GM19328 (cell line): ENCODE measurements around the gene SLC15A4.
"Not testable (repeated sequence)": the region's sequence is repeated elsewhere in the genome, so short reads cannot be mapped to it uniquely, and the experiment has no call there.

ENCODE experiments used
- ATAC-seq: cut with Tn5 transposase; IDR thresholded peaks from one replicate; pipeline ENCODE4 v1.9.1; 2021; ENCODE audit warnings: mild to moderate bottlenecking, moderate library complexity; ENCODE audit not compliant: unreplicated experiment

SLC15A4 gene

GRCh38 chr12:128815779-128816642 is 7.7 kb downstream of the SLC15A4 start:
- no peak for ATAC-seq

- no peak for ATAC-seq
Measured at GRCh38 chr12:128814411-128815261, 9.1 kb downstream of the SLC15A4 start.

- no peak for ATAC-seq
Measured at GRCh38 chr12:128813883-128814282, 9.9 kb downstream of the SLC15A4 start.

- ATAC-seq, result no peak
Measured at GRCh38 chr12:128813392-128813791, 10.4 kb downstream of the SLC15A4 start.

- no peak for ATAC-seq
Measured at GRCh38 chr12:128811806-128812205, 12.0 kb downstream of the SLC15A4 start.

- ATAC-seq, result peak; percentile 84
Measured at GRCh38 chr12:128810182-128811127, 13.3 kb downstream of the SLC15A4 start.

- ATAC-seq, result no peak
Measured at GRCh38 chr12:128808651-128809050, 15.1 kb downstream of the SLC15A4 start.

- ATAC-seq, result no peak
Measured at GRCh38 chr12:128807161-128807724, 16.5 kb downstream of the SLC15A4 start.

GRCh38 chr12:128806573-128806972 is 17.2 kb downstream of the SLC15A4 start:
- ATAC-seq, result no peak

GRCh38 chr12:128805406-128805805 is 18.4 kb downstream of the SLC15A4 start:
- not testable (repeated sequence) for ATAC-seq

- ATAC-seq, result no peak
Measured at GRCh38 chr12:128804762-128805161, 19.0 kb downstream of the SLC15A4 start.

GRCh38 chr12:128803788-128804187 is 20.0 kb downstream of the SLC15A4 start:
- no peak for ATAC-seq

- ATAC-seq, result no peak
Measured at GRCh38 chr12:128802756-128803155, 21.0 kb downstream of the SLC15A4 start.

- no peak for ATAC-seq
Measured at GRCh38 chr12:128801879-128802391, 21.8 kb downstream of the SLC15A4 start.

- no peak for ATAC-seq
Measured at GRCh38 chr12:128800606-128801005, 23.2 kb downstream of the SLC15A4 start.

GRCh38 chr12:128798571-128799341 is 25.0 kb downstream of the SLC15A4 start:
- ATAC-seq, result no peak

- peak; percentile 49 for ATAC-seq
Measured at GRCh38 chr12:128797119-128798118, 26.3 kb downstream of the SLC15A4 start.

GRCh38 chr12:128796439-128797118 is 27.2 kb downstream of the SLC15A4 start:
- no peak for ATAC-seq
